ENCODE measurements around the gene RPGRIP1L. TPM values are rescaled to one million over a fixed set of nuclear protein-coding genes. Genes with fewer than 3 reads are reported as not detected.

RPGRIP1L gene
- total RNA-seq, 1 experiment from 2014 or later = 9.8 TPM

- TF ChIP-seq ERG (CRISPR knock-in tag; IDR thresholded peaks at IDR 0.05) (no peak), ZNF532 (CRISPR knock-in tag; IDR thresholded peaks at IDR 0.05; ENCODE audit: borderline replicate concordance) (no peak)
Measured at GRCh38 chr16:53752560-53752959, 48.9 kb upstream of the RPGRIP1L start (continued).

- DNase-seq (ENCODE audit: low spot score) (no peak), ATAC-seq (peak; percentile 50; the same call in 1 of the 2 replicates)
- H3K9me3 Mint-ChIP-seq = peaks cover 15% of the 10 kb centered on the region
- no peaks in the 10 kb centered on the region for H3K36me3 Mint-ChIP-seq
- ChIA-PET CTCF (interaction anchor here (0.6 to 4.9 kb wide), 4 partner anchors 9 to 196 kb away, joined by 3 to 53 read pairs (median 4); partner anchors contain the start of genes FTO and RPGRIP1L), POLR2A (no interaction called here)
- no peak overlapping the region for H3K27ac Mint-ChIP-seq
- no peak overlapping the region for H3K4me3 Mint-ChIP-seq
- H3K4me1 Mint-ChIP-seq = peaks cover 27% of the 10 kb centered on the region
- H3K27me3 Mint-ChIP-seq (ENCODE audit: low read depth) = no peaks in the 10 kb centered on the region
- TF ChIP-seq MLX (CRISPR knock-in tag; IDR thresholded peaks at IDR 0.05) = no peak
- peak; percentile 22; the same call in 1 of the 2 replicates for TF ChIP-seq USF1 (CRISPR knock-in tag; IDR thresholded peaks at IDR 0.05)
- no peak for TF ChIP-seq TEAD1 (CRISPR knock-in tag; IDR thresholded peaks at IDR 0.05)
- TF ChIP-seq USF2 (CRISPR knock-in tag; IDR thresholded peaks at IDR 0.05) = peak; percentile 66; the same call in 1 of the 2 replicates
- peak; percentile 71 for TF ChIP-seq NFYB (CRISPR knock-in tag; conservative IDR thresholded peaks at IDR 0.05; ENCODE audit: low read depth)
- no peak for TF ChIP-seq CTCF (IDR thresholded peaks at IDR 0.05)
- no peak for TF ChIP-seq ZMAT4 (CRISPR knock-in tag; IDR thresholded peaks at IDR 0.05)
- no peak for TF ChIP-seq MYBL2 (CRISPR knock-in tag; IDR thresholded peaks at IDR 0.05)
- no peak for TF ChIP-seq ZNF512 (CRISPR knock-in tag; IDR thresholded peaks at IDR 0.05; ENCODE audit: borderline replicate concordance)
Measured at GRCh38 chr16:53745753-53746266, 42.2 kb upstream of the RPGRIP1L start.

Data from WTC11 (cell line).